ENCODE measurements around the gene NEUROG1.

- TF ChIP-seq POLR2AphosphoS5 (IDR thresholded peaks at IDR 0.05; ENCODE audit: low read depth, low read length): no peak
- no peak for TF ChIP-seq POLR2A (IDR thresholded peaks at IDR 0.05; ENCODE audit: low read depth, low read length)
- no peak for TF ChIP-seq PAX5 (IDR thresholded peaks at IDR 0.05; ENCODE audit: insufficient read depth, low read length, severe bottlenecking)
- TF ChIP-seq POU2F2 (IDR thresholded peaks at IDR 0.05; ENCODE audit: low read depth, low read length): no peak
- no peak for TF ChIP-seq SPI1 (IDR thresholded peaks at IDR 0.05; ENCODE audit: low read depth, low read length)
- TF ChIP-seq TAF1 (IDR thresholded peaks at IDR 0.05; ENCODE audit: low read depth, low read length): no peak
These were observed 18.1 kb downstream of the NEUROG1 start for GRCh38 chr5:135517631-135518030.
